GM12873 (cell line): ENCODE results near the gene KRTAP10-9.

Source experiments
- TF ChIP-seq, protein P1 (sequence below): IDR thresholded peaks from 2 replicates; pipeline ENCODE4 v1.5.1; 2012; ENCODE audit warnings: low read depth, mild to moderate bottlenecking, moderate library complexity, low read length, control low read depth; ENCODE audit not compliant: insufficient read depth; ENCODE audit errors: missing control alignments

KRTAP10-9 gene

GRCh38 chr21:44583089-44583799, 43.6 kb upstream of the KRTAP10-9 start:
- TF ChIP-seq, protein P1, sequence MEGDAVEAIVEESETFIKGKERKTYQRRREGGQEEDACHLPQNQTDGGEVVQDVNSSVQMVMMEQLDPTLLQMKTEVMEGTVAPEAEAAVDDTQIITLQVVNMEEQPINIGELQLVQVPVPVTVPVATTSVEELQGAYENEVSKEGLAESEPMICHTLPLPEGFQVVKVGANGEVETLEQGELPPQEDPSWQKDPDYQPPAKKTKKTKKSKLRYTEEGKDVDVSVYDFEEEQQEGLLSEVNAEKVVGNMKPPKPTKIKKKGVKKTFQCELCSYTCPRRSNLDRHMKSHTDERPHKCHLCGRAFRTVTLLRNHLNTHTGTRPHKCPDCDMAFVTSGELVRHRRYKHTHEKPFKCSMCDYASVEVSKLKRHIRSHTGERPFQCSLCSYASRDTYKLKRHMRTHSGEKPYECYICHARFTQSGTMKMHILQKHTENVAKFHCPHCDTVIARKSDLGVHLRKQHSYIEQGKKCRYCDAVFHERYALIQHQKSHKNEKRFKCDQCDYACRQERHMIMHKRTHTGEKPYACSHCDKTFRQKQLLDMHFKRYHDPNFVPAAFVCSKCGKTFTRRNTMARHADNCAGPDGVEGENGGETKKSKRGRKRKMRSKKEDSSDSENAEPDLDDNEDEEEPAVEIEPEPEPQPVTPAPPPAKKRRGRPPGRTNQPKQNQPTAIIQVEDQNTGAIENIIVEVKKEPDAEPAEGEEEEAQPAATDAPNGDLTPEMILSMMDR, result no peak

DNA sequence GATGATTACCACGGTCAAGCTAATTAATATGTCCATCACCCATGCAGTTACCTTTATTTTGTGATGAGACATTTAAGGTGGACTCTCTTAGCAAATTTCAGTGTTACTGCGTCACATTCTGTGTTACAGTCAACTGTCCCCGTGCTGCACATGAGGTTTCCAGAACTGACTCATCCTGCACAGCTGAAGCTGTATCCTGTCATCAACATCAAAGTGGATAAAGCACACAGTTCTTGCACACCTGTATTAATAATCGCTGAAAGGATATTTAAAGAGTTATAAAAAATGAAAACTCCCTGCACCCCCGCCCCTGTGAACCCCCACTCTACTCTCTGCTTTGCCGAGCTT, 43.1 kb upstream of the KRTAP10-9 start:
- TF ChIP-seq, protein P1, result no peak

GRCh38 chr21:44585892-44586291, 41.0 kb upstream of the KRTAP10-9 start:
- TF ChIP-seq, protein P1, result no peak

GRCh38 chr21:44589094-44589493, 37.8 kb upstream of the KRTAP10-9 start:
- TF ChIP-seq, protein P1, result no peak

- TF ChIP-seq, protein P1, result no peak
Observed at GRCh38 chr21:44589586-44590305, 37.1 kb upstream of the KRTAP10-9 start.

GRCh38 chr21:44590311-44590721, 36.6 kb upstream of the KRTAP10-9 start:
- TF ChIP-seq, protein P1, result no peak

DNA sequence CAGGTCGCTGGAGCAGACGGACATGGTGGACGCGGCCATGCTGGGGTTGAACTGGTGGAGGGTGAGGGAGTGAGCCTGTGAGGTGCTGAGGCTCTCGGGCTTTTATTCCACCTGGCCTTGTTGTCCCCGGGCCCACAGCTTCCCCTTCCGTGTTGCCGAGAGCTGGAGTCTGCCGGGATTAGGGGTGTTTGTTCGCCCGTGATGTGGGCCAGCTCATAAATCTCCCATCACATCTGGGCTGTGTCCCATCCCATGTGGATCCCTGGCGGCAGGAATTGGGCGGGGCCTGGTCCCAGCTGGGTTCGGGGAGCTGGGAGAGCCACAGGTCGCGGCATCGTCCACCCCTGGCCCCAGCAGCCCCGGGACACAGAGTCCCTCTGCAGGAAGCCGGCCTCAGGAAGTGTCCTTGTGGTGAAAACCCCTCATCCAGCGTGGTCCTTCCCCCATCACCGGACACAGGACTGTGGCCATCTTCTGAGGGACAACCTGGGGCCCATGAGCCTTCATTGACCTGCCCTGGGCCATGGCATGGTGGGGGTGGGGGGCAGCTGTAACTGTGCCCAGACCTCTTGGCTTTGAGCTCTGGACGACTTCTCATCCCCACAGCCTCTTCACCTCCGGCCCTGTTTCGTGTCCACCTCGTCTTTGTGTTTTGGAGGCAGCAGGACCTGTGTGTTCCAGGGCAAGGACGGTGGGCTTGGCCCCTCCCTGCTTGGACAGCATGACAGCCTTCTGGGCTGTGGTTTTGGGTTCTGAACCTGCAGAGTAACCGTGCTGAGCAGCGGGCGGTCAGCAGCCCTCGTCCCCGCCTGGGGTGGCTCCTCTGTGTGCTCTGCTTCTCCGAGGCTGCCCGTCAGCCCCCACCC, 34.2 kb upstream of the KRTAP10-9 start, which contains the start of gene KRTAP10-6:
KRTAP10-6 (minus strand) TSS at position 60 of the 866 bp plus-strand sequence; CDS start at position 39, 21 bp downstream.
- TF ChIP-seq, protein P1, result no peak
